GM12878 (cell line): ENCODE results near the gene IDI2. TPM values are rescaled to one million over a fixed set of nuclear protein-coding genes. Genes with fewer than 3 reads are reported as not detected.

ENCODE experiments used
- ATAC-seq: fragments of 200-7000 bp; cut with Tn5 transposase; 3 replicates; pipeline ENCODE4 v1.9.1; 2020; ENCODE audit warnings: mild to moderate bottlenecking, moderate library complexity
- BruUV-seq: library from RNA; stranded (reverse); fragments of 400-500 nt; replicated peaks from 2 replicates; lab custom pipeline; 2021; lab: Mats Ljungman, UMichigan
- CTCF ChIA-PET: fragments of 300-600 bp; sonication (Branson Sonifier 250); formaldehyde crosslinking; extraction: SDS; loops from one replicate; lab custom pipeline; 2021; ENCODE audit warnings: inconsistent platforms; lab: Yijun Ruan, JAX
- POLR2A ChIA-PET: fragments of 350-600 bp; formaldehyde crosslinking; extraction: SDS; loops from one replicate; lab custom pipeline; 2021; ENCODE audit warnings: inconsistent platforms; lab: Charles Lee
- RAD21 ChIA-PET: fragments of 300-600 bp; sonication (Branson Sonifier 250); formaldehyde crosslinking; loops from one replicate; lab custom pipeline; 2023; ENCODE audit warnings: antibody characterized with exemption; ENCODE audit not compliant: unreplicated experiment; lab: Charles Lee
- SMC1A ChIA-PET: fragments of 300-600 bp; sonication (Branson Sonifier 250); formaldehyde crosslinking; loops from one replicate; lab custom pipeline; 2023; ENCODE audit not compliant: unreplicated experiment, uncharacterized antibody; lab: Charles Lee
- DNase-seq: peaks from one replicate; pipeline ENCODE4 v3.0.0-alpha.2; 2011; ENCODE audit warnings: low read depth, low spot score
- FAIRE-seq: peaks from 3 replicates; lab custom pipeline; 2011; peaks lifted over from hg19 to GRCh38; lab: Jason Lieb, UNC
- H2AFZ ChIP-seq: 2 replicates; pipeline ENCODE4 v1.6.0; 2011; ENCODE audit warnings: low read depth, low read length, control low read depth; ENCODE audit not compliant: control insufficient read depth
- H3K27ac ChIP-seq: 2 replicates; pipeline ENCODE4 v1.5.1; 2011; ENCODE audit warnings: control low read depth; ENCODE audit not compliant: control insufficient read depth, insufficient read depth
- H3K27me3 ChIP-seq, 2 experiments: replicated peaks in 1 of 2; 2 replicates each; pipeline versions ENCODE4 v1.6.0 to v1.6.1; 2011; ENCODE audit warnings: low read length in 1 of 2; ENCODE audit not compliant: control insufficient read depth in 2 of 2, insufficient read depth in 2 of 2
- H3K36me3 ChIP-seq, 2 experiments: 2 replicates each; pipeline ENCODE4 v1.5.1; 2011; ENCODE audit warnings: low read length in 1 of 2; ENCODE audit not compliant: control insufficient read depth in 2 of 2, insufficient read depth in 2 of 2
- H3K4me1 ChIP-seq: 2 replicates; pipeline ENCODE4 v1.6.1; 2011; ENCODE audit warnings: mild to moderate bottlenecking, low read length, moderate library complexity, mixed read lengths; ENCODE audit not compliant: control insufficient read depth, insufficient read depth
- H3K4me2 ChIP-seq: 2 replicates; pipeline ENCODE4 v1.6.0; 2011; ENCODE audit warnings: control low read depth; ENCODE audit not compliant: control insufficient read depth, insufficient read depth
- H3K4me3 ChIP-seq: fragments of 200-600 bp; sonication (generic); 2 replicates; pipeline ENCODE4 v1.5.1; 2016
- H3K79me2 ChIP-seq: 2 replicates; pipeline ENCODE4 v1.6.0; 2011; ENCODE audit warnings: low read length; ENCODE audit not compliant: control insufficient read depth, insufficient read depth
- H3K9ac ChIP-seq: 2 replicates; pipeline ENCODE4 v1.8.0; 2011; ENCODE audit warnings: low read length, control low read depth, mixed read lengths; ENCODE audit not compliant: control insufficient read depth, insufficient read depth
- H3K9me3 ChIP-seq: replicated peaks from 3 replicates; pipeline ENCODE4 v1.5.1; 2011; ENCODE audit warnings: mild to moderate bottlenecking, low read length; ENCODE audit not compliant: control insufficient read depth, insufficient read depth
- H4K20me1 ChIP-seq: 2 replicates; pipeline ENCODE4 v1.6.0; 2011; ENCODE audit not compliant: control insufficient read depth, insufficient read depth
- BCL3 ChIP-seq: IDR thresholded peaks from 2 replicates; pipeline ENCODE4 v1.6.1; 2011; ENCODE audit warnings: borderline replicate concordance, low read depth, mild to moderate bottlenecking, moderate library complexity, low read length; ENCODE audit not compliant: insufficient read depth, poor library complexity, severe bottlenecking
- CBX5 ChIP-seq: sonication (generic); IDR thresholded peaks from 2 replicates; pipeline ENCODE4 v1.6.1; 2016; ENCODE audit warnings: low read depth, moderate library complexity, mild to moderate bottlenecking, inconsistent platforms
- GATAD2B ChIP-seq: fragments of 450-650 bp; conservative IDR thresholded peaks from 2 replicates; pipeline ENCODE4 v1.6.1; 2017; ENCODE audit warnings: low read depth, mild to moderate bottlenecking, moderate library complexity
- HDGF ChIP-seq: fragments of 450-650 bp; IDR thresholded peaks from 2 replicates; pipeline ENCODE4 v1.6.1; 2016; ENCODE audit warnings: antibody characterized with exemption
- KAT2A ChIP-seq: conservative IDR thresholded peaks from 2 replicates; pipeline ENCODE4 v1.6.1; 2011; ENCODE audit warnings: low read depth, low read length; ENCODE audit not compliant: control insufficient read depth
- SPI1 ChIP-seq: IDR thresholded peaks from 2 replicates; pipeline ENCODE4 v1.6.1; 2011; ENCODE audit warnings: low read depth, mild to moderate bottlenecking, low read length, moderate library complexity, borderline replicate concordance; ENCODE audit not compliant: insufficient read depth
- WGBS: methylation state at CpG from one replicate; pipeline ENCODE4 v1.1.6; 2016; ENCODE audit warnings: low lambda C conversion rate; ENCODE audit not compliant: insufficient replicate concordance, insufficient coverage; ENCODE audit errors: missing lambda C conversion rate; 5-methylcytosine and 5-hydroxymethylcytosine counted together
- in situ Hi-C: fragments of 300-500 bp; cut with MboI; formaldehyde crosslinking; loops from 9 replicates; pipeline ENCODE4 v1.14.3; 2018; ENCODE audit warnings: mixed read lengths
- intact Hi-C: fragments of 100-400 bp; cut with micrococcal nuclease; formaldehyde crosslinking; loops from one replicate; pipeline ENCODE4 v1.14.2; 2022; ENCODE audit not compliant: unreplicated experiment
- polyA plus RNA-seq, 11 experiments: library from polyadenylated mRNA; depleted of rRNA in 4 of 11; unstranded in 6 of 11; stranded (reverse) in 5 of 11; fragments of >200 nt; fragmentation: Nextera tagmentation in 4 of 11; fragmentation: Illumina TruSeq in 1 of 11; extraction: Ambion mirVana in 4 of 11; extraction: Trizol in 1 of 11; gene quantifications; 1 replicate in 1 of 11; 2 replicates in 10 of 11; pipeline versions ENCODE4 v1.2.1 to v1.2.3, GENCODE V29; 2011 to 2016; ENCODE audit warnings: inconsistent platforms in 2 of 11, missing spikeins in 2 of 11, low read depth in 1 of 11
- total RNA-seq, 4 experiments: library from RNA; depleted of rRNA in 3 of 4; stranded (reverse); fragments of >200 nt in 3 of 4; fragmentation: Illumina TruSeq in 1 of 4; extraction: Trizol in 1 of 4; gene quantifications; 2 replicates each; pipeline versions ENCODE4 v1.2.1 to v1.2.3, GENCODE V29; 2013 to 2021

IDI2 gene
- total and polyA plus RNA-seq, 10 of the 15 experiments (the other 5 are each of a cell fraction or from before 2014, with no cell fraction given) = 0.06 TPM; not detected in 9

- no peak for DNase-seq
- H3K4me1 ChIP-seq = peaks cover 18% of the 10 kb centered on the region
These were observed 34.2 kb upstream of the IDI2 start for GRCh38 chr10:1059902-1060301.

More at GRCh38 chr10:1059902-1060301, 34.2 kb upstream of the IDI2 start:
- ChIA-PET CTCF (interaction anchor here (1.2 kb wide), 1 partner anchor 13 kb away, joined by 4 read pairs; no protein-coding TSS in a partner anchor), SMC1A (no interaction called here), RAD21 (no interaction called here), POLR2A (interaction anchor here (1.1 to 1.8 kb wide), 2 partner anchors 10 to 12 kb away, joined by 5 to 7 read pairs; partner anchors contain the start of gene IDI1)
- no peaks in the 10 kb centered on the region for H3K27me3 ChIP-seq
- in situ Hi-C loops = no loop called here
- H3K27ac ChIP-seq = no peak overlapping the region
- no peaks in the 10 kb centered on the region for H4K20me1 ChIP-seq
- 80% methylated on average over 8 of the region's 8 CpGs for WGBS
- intact Hi-C loops = no loop called here
- H3K9ac ChIP-seq = no peak overlapping the region
- no peak for TF ChIP-seq HDGF
- TF ChIP-seq KAT2A = no peak
- no peak for TF ChIP-seq BCL3
- TF ChIP-seq SPI1 = no peak
- TF ChIP-seq GATAD2B = no peak
- no peak for TF ChIP-seq CBX5
- H2AFZ ChIP-seq = no peak overlapping the region
- BruUV-seq = no TSS peak
- FAIRE-seq (no peak), ATAC-seq (no peak)
- H3K4me2 ChIP-seq = no peak overlapping the region
- peaks cover 61% of the 10 kb centered on the region for H3K79me2 ChIP-seq
- H3K4me3 ChIP-seq = no peak overlapping the region
- H3K36me3 ChIP-seq = peaks cover 0 to 10% of the 10 kb centered on the region in 2 experiments; a peak in 1 of 4 replicates
- no peaks in the 10 kb centered on the region for H3K9me3 ChIP-seq
